Activated naive CD4-positive, alpha-beta T cell treated with anti-CD3 and anti-CD28 coated beads, Interleukin-2, amount 50 U/mL, for 16 hours (primary cell): ENCODE measurements around the gene IGSF8.
"Not testable (repeated sequence)": the region's sequence is repeated elsewhere in the genome, so short reads cannot be mapped to it uniquely, and the experiment has no call there.

Source experiments
- DNase-seq: peaks from one replicate; pipeline ENCODE4 v3.0.0-alpha.2; 2020

The IGSF8 gene

GRCh38 chr1:160126342-160126741, 27.9 kb upstream of the IGSF8 start:
- DNase-seq = not testable (repeated sequence)

GRCh38 chr1:160125746-160126145, 27.3 kb upstream of the IGSF8 start:
- no peak for DNase-seq

- DNase-seq = no peak
Measured at GRCh38 chr1:160124705-160125478, 26.5 kb upstream of the IGSF8 start.

GRCh38 chr1:160123726-160124125, 25.3 kb upstream of the IGSF8 start:
- no peak for DNase-seq

- no peak for DNase-seq
Measured at GRCh38 chr1:160122978-160123495, 24.6 kb upstream of the IGSF8 start.

- no peak for DNase-seq
Measured at GRCh38 chr1:160121388-160121787, 23.0 kb upstream of the IGSF8 start.

GRCh38 chr1:160120797-160121196, 22.4 kb upstream of the IGSF8 start:
- no peak for DNase-seq

GRCh38 chr1:160118928-160119327, 20.5 kb upstream of the IGSF8 start:
- no peak for DNase-seq

- DNase-seq = no peak
Measured at GRCh38 chr1:160117709-160118183, 19.3 kb upstream of the IGSF8 start.

GRCh38 chr1:160117300-160117699, 18.9 kb upstream of the IGSF8 start:
- DNase-seq = no peak

- DNase-seq = no peak
Measured at GRCh38 chr1:160116283-160117147, 18.1 kb upstream of the IGSF8 start.

- no peak for DNase-seq
Measured at GRCh38 chr1:160115545-160116282, 17.3 kb upstream of the IGSF8 start, which contains the start of gene ATP1A2. Gene ATP1A2 (plus strand): TSS chr1:160115759. CDS start chr1:160115862, 103 bp downstream.

GRCh38 chr1:160114085-160114484, 15.7 kb upstream of the IGSF8 start:
- no peak for DNase-seq

GRCh38 chr1:160113407-160113806, 15.0 kb upstream of the IGSF8 start:
- no peak for DNase-seq

GRCh38 chr1:160112357-160112756, 13.9 kb upstream of the IGSF8 start:
- no peak for DNase-seq

GRCh38 chr1:160111462-160111861, 13.0 kb upstream of the IGSF8 start:
- not testable (repeated sequence) for DNase-seq

- DNase-seq = no peak
Measured at GRCh38 chr1:160109686-160110085, 11.3 kb upstream of the IGSF8 start.

GRCh38 chr1:160108888-160109662, 10.7 kb upstream of the IGSF8 start:
- DNase-seq = peak; percentile 48

- no peak for DNase-seq
Measured at GRCh38 chr1:160107512-160107911, 9.1 kb upstream of the IGSF8 start.

- no peak for DNase-seq
Measured at GRCh38 chr1:160105155-160105554, 6.7 kb upstream of the IGSF8 start.

GRCh38 chr1:160104486-160104885, 6.1 kb upstream of the IGSF8 start:
- no peak for DNase-seq
